H9 (cell line): ENCODE measurements around the gene PRR7. TPM values are rescaled to one million over a fixed set of nuclear protein-coding genes. Genes with fewer than 3 reads are reported as not detected.

Experiments used
- DNase-seq: peaks from one replicate; pipeline ENCODE4 v3.0.0-alpha.2; 2017
- H2AFZ ChIP-seq: one replicate; pipeline ENCODE4 v1.6.1; 2013; ENCODE audit warnings: mild to moderate bottlenecking, low read length, control low read depth, moderate library complexity
- H2AK5ac ChIP-seq: 2 replicates; pipeline ENCODE4 v1.6.1; 2013; ENCODE audit warnings: low read length, control low read depth, mixed read lengths; ENCODE audit not compliant: insufficient read length
- H2BK120ac ChIP-seq: one replicate; pipeline ENCODE4 v1.6.1; 2013; ENCODE audit warnings: low read depth, mild to moderate bottlenecking, low read length, control low read depth, inconsistent platforms; ENCODE audit not compliant: poor library complexity, severe bottlenecking
- H2BK12ac ChIP-seq: 2 replicates; pipeline ENCODE4 v1.6.1; 2013; ENCODE audit warnings: low read length, control low read depth, mixed read lengths, low read depth; ENCODE audit not compliant: insufficient read length
- H2BK15ac ChIP-seq: 2 replicates; pipeline ENCODE4 v1.6.1; 2013; ENCODE audit warnings: low read depth, low read length, control low read depth
- H2BK20ac ChIP-seq: one replicate; pipeline ENCODE4 v1.6.1; 2013; ENCODE audit warnings: low read depth, mild to moderate bottlenecking, low read length, control low read depth, inconsistent platforms; ENCODE audit not compliant: poor library complexity, severe bottlenecking
- H2BK5ac ChIP-seq: 2 replicates; pipeline ENCODE4 v1.6.1; 2013; ENCODE audit warnings: low read length, control low read depth, mixed read lengths; ENCODE audit not compliant: insufficient read length
- H3K14ac ChIP-seq: 2 replicates; pipeline ENCODE4 v1.6.1; 2013; ENCODE audit warnings: low read length, control low read depth; ENCODE audit not compliant: insufficient read depth
- H3K18ac ChIP-seq: 2 replicates; pipeline ENCODE4 v1.6.1; 2013; ENCODE audit warnings: low read depth, mild to moderate bottlenecking, mixed read lengths, low read length, control low read depth; ENCODE audit not compliant: insufficient read length
- H3K23ac ChIP-seq: 2 replicates; pipeline ENCODE4 v1.6.1; 2013; ENCODE audit warnings: low read length, control low read depth, mixed read lengths, low read depth; ENCODE audit not compliant: insufficient read length
- H3K23me2 ChIP-seq: 2 replicates; pipeline ENCODE4 v1.6.1; 2013; ENCODE audit warnings: low read depth, mild to moderate bottlenecking, mixed read lengths, low read length, control low read depth; ENCODE audit not compliant: insufficient read length, poor library complexity, severe bottlenecking
- H3K27ac ChIP-seq: 2 replicates; pipeline ENCODE4 v1.5.1; 2013; ENCODE audit warnings: low read length, control low read depth, mixed read lengths, low read depth; ENCODE audit not compliant: insufficient read length
- H3K27me3 ChIP-seq: 2 replicates; pipeline ENCODE4 v1.6.1; 2013; ENCODE audit warnings: low read length, control low read depth, inconsistent platforms; ENCODE audit not compliant: insufficient read depth
- H3K4ac ChIP-seq: 2 replicates; pipeline ENCODE4 v1.6.1; 2013; ENCODE audit warnings: low read depth, mild to moderate bottlenecking, control low read depth, inconsistent platforms, low read length, moderate library complexity
- H3K4me1 ChIP-seq: 2 replicates; pipeline ENCODE4 v1.6.1; 2013; ENCODE audit warnings: low read length, control low read depth, inconsistent platforms; ENCODE audit not compliant: insufficient read depth
- H3K4me2 ChIP-seq: 2 replicates; pipeline ENCODE4 v1.6.1; 2013; ENCODE audit warnings: low read length, control low read depth, mixed read lengths; ENCODE audit not compliant: insufficient read length, insufficient read depth
- H3K56ac ChIP-seq: 2 replicates; pipeline ENCODE4 v1.6.1; 2013; ENCODE audit warnings: low read depth, mild to moderate bottlenecking, mixed read lengths, low read length, control low read depth; ENCODE audit not compliant: insufficient read length
- H3K79me1 ChIP-seq: 2 replicates; pipeline ENCODE4 v1.6.1; 2013; ENCODE audit warnings: low read depth, mild to moderate bottlenecking, moderate library complexity, low read length, control low read depth, inconsistent platforms; ENCODE audit not compliant: insufficient read depth, poor library complexity, severe bottlenecking
- H3K79me2 ChIP-seq: 2 replicates; pipeline ENCODE4 v1.6.1; 2013; ENCODE audit warnings: low read length, control low read depth, inconsistent platforms; ENCODE audit not compliant: insufficient read depth
- H3K9ac ChIP-seq: 2 replicates; pipeline ENCODE4 v1.6.1; 2013; ENCODE audit warnings: low read length, control low read depth, mixed read lengths; ENCODE audit not compliant: insufficient read length; ENCODE audit errors: extremely low read depth
- H3K9me3 ChIP-seq: one replicate; pipeline ENCODE4 v1.6.1; 2013; ENCODE audit warnings: low read depth, low read length, inconsistent platforms; ENCODE audit not compliant: control insufficient read depth
- H3T11ph ChIP-seq: one replicate; pipeline ENCODE4 v1.6.1; 2013; ENCODE audit warnings: mild to moderate bottlenecking, low read length, control low read depth, inconsistent platforms
- H4K20me1 ChIP-seq: one replicate; pipeline ENCODE4 v1.6.1; 2013; ENCODE audit not compliant: control insufficient read depth, insufficient read length, insufficient read depth
- H4K5ac ChIP-seq: 2 replicates; pipeline ENCODE4 v1.6.1; 2013; ENCODE audit warnings: low read depth, mild to moderate bottlenecking, mixed read lengths, low read length, control low read depth; ENCODE audit not compliant: insufficient read length
- H4K8ac ChIP-seq: replicated peaks from 2 replicates; pipeline ENCODE4 v1.6.1; 2013; ENCODE audit warnings: low read length, control low read depth, mixed read lengths, low read depth; ENCODE audit not compliant: insufficient read length
- H4K91ac ChIP-seq: 2 replicates; pipeline ENCODE4 v1.6.1; 2013; ENCODE audit warnings: low read depth, mild to moderate bottlenecking, moderate library complexity, mixed read lengths, low read length, control low read depth; ENCODE audit not compliant: insufficient read length
- H3K27ac Mint-ChIP-seq, 3 experiments: 2 replicates in 2 of 3; 3 replicates in 1 of 3; pipeline ENCODE4 v1.8.0; 2020 to 2021; ENCODE audit warnings: mixed read lengths in 3 of 3, mild to moderate bottlenecking in 1 of 3, moderate library complexity in 1 of 3
- H3K27me3 Mint-ChIP-seq: 2 replicates; pipeline ENCODE4 v1.8.0; 2021; ENCODE audit warnings: low read depth, mild to moderate bottlenecking, moderate library complexity, mixed read lengths
- H3K36me3 Mint-ChIP-seq, 3 experiments: 2 replicates in 2 of 3; 3 replicates in 1 of 3; pipeline ENCODE4 v1.8.0; 2020 to 2021; ENCODE audit warnings: low read depth in 3 of 3, mixed read lengths in 3 of 3; ENCODE audit not compliant: insufficient read depth in 1 of 3
- H3K4me1 Mint-ChIP-seq, 2 experiments: 2 replicates each; pipeline ENCODE4 v1.8.0; 2020; ENCODE audit warnings: mixed read lengths in 2 of 2
- H3K4me3 Mint-ChIP-seq, 2 experiments: 2 replicates in 1 of 2; 3 replicates in 1 of 2; pipeline ENCODE4 v1.8.0; 2020 to 2021; ENCODE audit warnings: mild to moderate bottlenecking in 2 of 2, mixed read lengths in 2 of 2, moderate library complexity in 1 of 2
- H3K9me3 Mint-ChIP-seq, 2 experiments: 2 replicates in 1 of 2; 3 replicates in 1 of 2; pipeline ENCODE4 v1.8.0; 2020; ENCODE audit warnings: mild to moderate bottlenecking in 2 of 2, mixed read lengths in 2 of 2, moderate library complexity in 1 of 2
- WGBS: extraction: QIAGEN DNeasy Blood & Tissue Kit; methylation state at CpG from one replicate; pipeline ENCODE4 v1.1.7; 2013; ENCODE audit warnings: missing lambda C conversion rate, low lambda C conversion rate, mixed read lengths; ENCODE audit not compliant: insufficient read length; ENCODE audit errors: extremely low coverage; 5-methylcytosine and 5-hydroxymethylcytosine counted together
- total RNA-seq: library from RNA; stranded (reverse); gene quantifications from 2 replicates; pipeline ENCODE4 v1.2.1, GENCODE V29; 2021
- TF ChIP-seq, protein P1 (sequence below): fragments of 200-600 bp; sonication (generic); conservative IDR thresholded peaks from 3 replicates; pipeline ENCODE4 v1.8.0; 2021; ENCODE audit warnings: antibody characterized with exemption, mild to moderate bottlenecking

The PRR7 gene
- total RNA-seq, 1 experiment from 2014 or later: 9.6 TPM

DNA sequence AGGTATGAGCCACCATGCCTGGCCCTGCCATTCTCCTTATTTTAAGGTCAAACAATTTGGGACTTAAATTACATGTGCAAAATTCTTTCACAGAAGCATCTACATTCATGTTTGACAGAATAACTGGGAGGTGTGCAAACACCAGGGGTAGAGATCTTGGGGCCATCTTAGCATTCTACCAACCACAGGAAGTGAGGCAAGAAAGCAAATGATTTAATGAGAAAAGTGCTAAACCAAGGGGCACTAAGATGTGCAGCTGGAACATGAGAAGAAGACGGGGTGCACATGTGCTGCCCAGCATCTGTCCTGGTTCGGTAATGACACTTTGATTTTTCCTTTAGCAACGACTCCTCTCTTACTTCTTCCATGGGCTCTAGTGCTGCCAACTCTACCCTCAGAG, 36.0 kb upstream of the PRR7 start:
- WGBS: no CpG with 5 or more reads among the region's 3 CpGs

More for the DNA sequence above, 36.0 kb upstream of the PRR7 start:
- Histone ChIP-seq H3K4ac (no peak overlapping the region), H2BK20ac (no peak overlapping the region), H3K56ac (no peak overlapping the region), H3K4me2 (no peak overlapping the region), H2BK12ac (no peak overlapping the region), H2BK15ac (no peak overlapping the region), H4K91ac (no peak overlapping the region), H4K8ac (no peak overlapping the region), H3K4me1 (no peaks in the 10 kb centered on the region), H2BK5ac (no peak overlapping the region), H3K27me3 (no peaks in the 10 kb centered on the region; the same call in 1 of the 2 replicates), H3K23me2 (no peaks in the 10 kb centered on the region), H4K20me1 (no peaks in the 10 kb centered on the region), H3K79me2 (no peaks in the 10 kb centered on the region), H3K23ac (no peak overlapping the region), H2BK120ac (no peak overlapping the region), H3K27ac (no peak overlapping the region), H2AFZ (no peak overlapping the region), H4K5ac (no peak overlapping the region), H3K79me1 (no peaks in the 10 kb centered on the region), H3T11ph (no peak overlapping the region), H2AK5ac (no peak overlapping the region), H3K9ac (no peak overlapping the region), H3K18ac (no peak overlapping the region), H3K9me3 (no peaks in the 10 kb centered on the region), H3K14ac (no peak overlapping the region)
- TF ChIP-seq, protein P1, sequence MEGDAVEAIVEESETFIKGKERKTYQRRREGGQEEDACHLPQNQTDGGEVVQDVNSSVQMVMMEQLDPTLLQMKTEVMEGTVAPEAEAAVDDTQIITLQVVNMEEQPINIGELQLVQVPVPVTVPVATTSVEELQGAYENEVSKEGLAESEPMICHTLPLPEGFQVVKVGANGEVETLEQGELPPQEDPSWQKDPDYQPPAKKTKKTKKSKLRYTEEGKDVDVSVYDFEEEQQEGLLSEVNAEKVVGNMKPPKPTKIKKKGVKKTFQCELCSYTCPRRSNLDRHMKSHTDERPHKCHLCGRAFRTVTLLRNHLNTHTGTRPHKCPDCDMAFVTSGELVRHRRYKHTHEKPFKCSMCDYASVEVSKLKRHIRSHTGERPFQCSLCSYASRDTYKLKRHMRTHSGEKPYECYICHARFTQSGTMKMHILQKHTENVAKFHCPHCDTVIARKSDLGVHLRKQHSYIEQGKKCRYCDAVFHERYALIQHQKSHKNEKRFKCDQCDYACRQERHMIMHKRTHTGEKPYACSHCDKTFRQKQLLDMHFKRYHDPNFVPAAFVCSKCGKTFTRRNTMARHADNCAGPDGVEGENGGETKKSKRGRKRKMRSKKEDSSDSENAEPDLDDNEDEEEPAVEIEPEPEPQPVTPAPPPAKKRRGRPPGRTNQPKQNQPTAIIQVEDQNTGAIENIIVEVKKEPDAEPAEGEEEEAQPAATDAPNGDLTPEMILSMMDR: no peak
- Mint-ChIP-seq H3K4me1 (peaks cover 0 to 2% of the 10 kb centered on the region in 2 experiments; a peak in 1 of 4 replicates), H3K9me3 (no peaks in the 10 kb centered on the region; a peak in 1 of 5 replicates), H3K27ac (no peak overlapping the region; a peak in 1 of 7 replicates), H3K27me3 (peaks cover 86% of the 10 kb centered on the region), H3K36me3 (no peaks in the 10 kb centered on the region), H3K4me3 (no peak overlapping the region)
- DNase-seq: no peak
